DMS53 treated with DMSO at 0.1 percent for 48 hours (cell line): Measurements from ENCODE around the gene XRN2.
"Not testable (repeated sequence)": the region's sequence is repeated elsewhere in the genome, so short reads cannot be mapped to it uniquely, and the experiment has no call there.

ENCODE experiments used
- DNase-seq: peaks from one replicate; lab custom pipeline; 2025; ENCODE audit not compliant: unreplicated experiment; lab: John Stamatoyannopoulos, UW

XRN2 gene

DNA sequence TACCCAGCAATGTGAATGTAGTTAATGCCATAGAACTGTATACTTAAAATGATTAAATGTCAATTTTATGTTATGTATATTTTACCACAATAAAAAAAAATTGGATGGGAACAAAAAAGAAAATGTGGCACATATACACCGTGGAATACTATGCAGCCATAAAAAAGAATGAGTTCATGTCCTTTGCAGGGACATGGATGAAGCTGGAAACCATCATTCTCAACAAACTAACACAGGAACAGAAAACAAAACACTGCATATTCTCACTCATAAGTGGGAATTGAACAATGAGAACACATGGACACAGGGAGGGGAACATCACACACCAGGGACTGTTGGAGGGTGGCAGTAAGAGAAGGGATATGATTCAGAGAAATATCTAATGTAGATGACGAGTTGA is 116.0 kb downstream of the XRN2 start:
- not testable (repeated sequence) for DNase-seq

DNA sequence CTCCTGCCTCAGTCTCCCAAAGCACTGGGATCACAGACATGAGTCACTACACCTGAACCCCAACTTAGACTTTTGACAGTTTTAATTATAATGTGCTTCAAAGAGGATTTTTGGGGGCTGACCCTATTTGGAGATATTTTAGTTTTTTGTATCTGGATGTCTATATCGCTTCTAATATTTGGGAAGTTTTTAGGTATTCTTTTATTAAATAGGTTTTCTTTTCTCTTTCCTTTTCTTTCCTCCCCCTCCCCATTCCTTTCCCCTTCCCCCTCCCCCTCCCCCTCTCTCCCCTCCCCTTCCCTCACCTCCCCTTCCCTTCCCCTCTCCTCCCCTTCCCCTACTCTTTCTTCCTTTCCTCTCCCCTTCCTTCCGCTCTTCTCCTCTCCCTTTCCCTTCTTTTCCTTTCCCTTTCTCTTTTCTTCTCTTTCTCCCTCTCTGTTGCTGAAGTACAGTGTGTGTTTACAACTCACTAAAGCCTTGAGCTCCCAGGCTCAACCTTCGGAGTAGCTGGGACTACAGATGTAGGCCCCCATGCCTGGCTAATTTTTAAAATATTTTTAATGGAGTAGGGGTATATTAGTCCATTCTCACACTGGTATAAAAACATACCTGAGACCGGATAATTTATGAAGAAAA is 118.6 kb downstream of the XRN2 start:
- DNase-seq = no peak

DNA sequence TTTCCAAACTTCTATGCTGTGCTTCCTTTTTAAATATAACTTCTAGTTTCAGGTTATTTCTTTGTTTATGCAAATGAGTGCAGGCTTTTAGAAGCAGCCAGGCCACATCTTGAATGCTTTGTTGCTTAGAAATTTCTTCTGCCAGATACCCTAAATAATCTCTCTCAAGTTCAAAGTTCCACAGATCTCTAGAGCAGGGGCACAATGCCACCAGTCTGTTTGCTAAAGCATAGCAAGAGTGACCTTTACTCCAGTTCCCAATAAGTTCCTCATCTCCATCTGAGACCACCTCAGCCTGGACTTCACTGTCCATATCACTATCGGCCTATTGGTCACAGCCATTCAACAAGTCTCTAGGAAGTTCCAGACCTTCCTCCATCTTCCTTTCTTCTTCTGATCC is 120.6 kb downstream of the XRN2 start:
- not testable (repeated sequence) for DNase-seq

DNA sequence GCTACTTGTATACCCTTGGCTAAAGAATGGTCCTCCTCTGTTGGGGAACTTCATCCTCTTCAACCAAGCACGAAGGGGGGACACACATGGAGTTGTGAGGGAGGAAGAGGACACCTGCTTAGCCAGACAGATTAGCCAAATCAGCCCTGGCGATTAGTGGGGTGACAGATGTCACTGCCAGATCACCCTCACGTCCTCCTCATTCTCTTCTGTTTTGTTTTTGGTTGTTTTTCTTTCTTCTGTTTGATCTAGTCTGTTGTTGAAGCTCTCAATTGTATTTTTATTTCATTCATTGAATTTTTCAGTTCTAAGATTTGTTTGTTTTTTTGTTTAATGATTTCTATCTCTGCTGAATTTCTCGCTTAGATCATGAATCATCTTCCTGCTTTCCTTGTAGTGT is 121.7 kb downstream of the XRN2 start:
- no peak for DNase-seq

DNA sequence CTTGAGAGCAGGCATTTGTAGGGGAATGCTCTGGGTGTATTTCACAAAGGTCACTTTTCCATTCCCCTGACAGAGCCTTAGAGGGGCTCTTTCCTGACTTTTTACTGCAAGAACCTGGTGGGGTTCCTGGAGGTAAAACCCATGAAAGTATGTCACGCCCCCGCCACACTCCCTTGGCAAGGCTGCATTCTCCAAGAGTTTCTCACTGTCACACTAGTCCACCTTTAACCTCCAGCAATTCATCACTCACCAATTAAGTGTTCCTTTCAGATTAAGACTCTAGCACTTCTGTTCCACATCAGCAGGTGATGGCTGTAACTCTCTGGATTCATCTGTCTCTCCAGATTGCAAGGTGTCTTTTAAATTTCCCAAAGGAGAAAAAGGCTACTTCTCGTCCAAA is 126.9 kb downstream of the XRN2 start:
- DNase-seq = no peak

DNA sequence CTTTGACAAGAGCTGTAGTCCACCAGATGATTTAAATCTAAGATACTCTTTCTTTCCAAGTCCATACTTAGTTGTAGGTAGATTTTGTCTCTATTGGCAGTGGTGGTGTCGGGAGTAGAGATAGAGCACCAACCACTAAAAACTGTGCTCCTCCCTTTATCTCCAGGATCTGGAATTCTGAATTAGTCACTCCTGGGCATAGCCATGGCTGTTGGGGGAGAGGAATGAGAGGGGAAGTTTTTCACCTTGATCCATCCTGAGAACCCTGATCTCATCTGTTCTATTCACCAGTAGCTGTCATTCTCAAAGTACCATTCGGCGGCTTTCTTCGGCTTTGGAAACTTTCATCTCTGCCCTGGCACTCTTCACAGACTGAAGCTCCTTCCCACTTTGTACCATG is 129.8 kb downstream of the XRN2 start:
- DNase-seq = no peak

DNA sequence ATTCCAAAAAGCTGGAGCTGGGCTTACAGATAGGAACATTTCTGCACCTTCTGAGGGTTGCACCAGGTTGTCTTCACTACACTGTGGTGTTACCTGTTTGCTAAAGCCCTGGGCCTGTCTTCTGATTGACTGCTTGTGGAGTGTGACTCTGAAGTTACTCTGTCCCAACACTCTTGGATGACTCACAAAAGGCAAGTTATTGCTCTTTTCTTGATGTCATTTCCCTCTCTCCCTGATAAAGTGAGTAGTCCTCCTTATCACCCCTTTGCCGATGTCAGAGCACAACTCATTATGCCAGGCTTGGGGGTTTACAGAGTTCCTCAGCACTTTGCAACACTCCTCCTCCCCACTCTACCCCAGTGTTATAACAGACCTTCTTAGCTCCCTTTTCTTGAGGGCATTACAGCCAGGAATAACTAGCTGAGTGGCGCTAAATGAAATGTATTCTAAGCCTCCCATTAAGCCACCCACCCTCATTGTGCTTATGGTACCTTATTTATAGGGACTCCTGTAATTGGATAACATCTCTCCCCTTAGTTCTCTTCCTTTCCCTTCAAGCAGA is 130.3 kb downstream of the XRN2 start:
- DNase-seq = no peak

DNA sequence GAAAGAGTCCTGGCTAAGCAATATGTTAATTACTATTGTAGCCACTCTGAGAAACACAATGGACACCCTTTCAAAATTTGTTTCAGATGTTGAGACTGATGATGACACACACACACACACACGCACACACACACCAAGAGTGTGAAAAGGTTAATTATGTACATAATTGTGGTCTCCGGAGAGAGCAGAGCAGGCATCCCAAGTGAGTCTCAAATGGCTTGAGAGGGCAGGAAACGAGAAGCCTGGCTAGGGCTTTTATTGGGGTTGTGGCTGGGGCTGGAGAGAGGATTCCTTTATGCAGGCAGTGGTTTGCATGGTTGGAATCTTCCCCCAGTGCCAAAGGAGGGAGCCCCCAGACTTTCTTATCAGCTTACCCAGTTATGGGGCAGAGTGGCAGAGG is 132.4 kb downstream of the XRN2 start:
- no peak for DNase-seq

DNA sequence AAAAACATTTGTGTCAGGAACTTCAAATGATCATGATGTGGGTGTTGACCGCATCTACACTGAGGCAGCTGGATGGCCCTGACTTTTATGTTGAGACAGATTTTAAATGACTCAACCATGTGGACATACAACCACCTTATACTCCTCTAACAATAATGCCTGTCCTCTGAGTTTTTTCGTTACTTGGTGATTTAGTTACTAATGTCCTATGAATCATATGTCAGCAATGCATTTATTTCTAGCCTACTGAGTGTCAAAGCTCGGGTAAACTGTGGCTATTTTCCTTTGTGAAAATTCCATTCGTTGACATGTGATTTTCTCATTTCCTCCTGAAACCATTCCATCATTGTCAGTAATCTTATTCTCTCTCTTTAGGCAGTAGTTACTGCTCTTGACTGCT is 133.1 kb downstream of the XRN2 start:
- DNase-seq = no peak

DNA sequence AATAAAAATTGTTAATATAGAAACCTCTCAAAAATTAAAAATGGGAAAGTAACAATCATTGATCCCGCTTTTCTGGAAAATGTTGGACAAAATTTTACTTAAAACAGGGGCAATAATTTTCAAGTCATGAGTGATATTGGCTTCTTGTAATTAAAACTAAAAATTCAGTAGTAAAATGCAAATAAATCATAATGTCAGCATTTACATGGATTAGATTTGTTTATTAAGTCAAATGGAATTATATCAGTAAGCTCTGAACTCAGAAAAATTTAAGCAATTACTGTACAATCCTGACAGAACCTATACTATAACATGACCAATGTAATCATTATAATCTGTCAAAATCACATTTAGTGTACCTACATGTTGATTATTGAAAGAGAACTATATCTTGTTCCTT is 134.1 kb downstream of the XRN2 start:
- DNase-seq = no peak

DNA sequence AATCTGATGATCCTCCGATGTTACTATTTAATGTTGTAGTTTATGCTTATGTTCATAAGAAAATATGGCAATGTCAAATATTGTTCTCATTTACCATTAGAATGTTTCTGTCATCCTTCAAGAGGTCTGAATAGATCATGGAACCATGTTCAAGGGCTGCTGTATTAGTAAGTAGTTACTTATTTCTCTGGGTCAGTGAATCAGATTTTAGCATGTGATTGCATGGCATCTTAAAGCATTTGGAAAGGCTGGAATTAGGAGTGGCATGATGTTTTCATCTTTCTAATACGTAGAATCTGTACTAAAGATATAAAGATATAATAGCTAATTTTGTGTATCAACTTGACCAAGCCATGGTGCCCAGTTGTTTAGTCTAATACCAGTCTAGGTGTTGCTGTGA is 134.7 kb downstream of the XRN2 start:
- no peak for DNase-seq
